H9 (cell line): ENCODE measurements around the gene PDE7B. TPM values are rescaled to one million over a fixed set of nuclear protein-coding genes. Genes with fewer than 3 reads are reported as not detected.

Experiments used
- DNase-seq: peaks from one replicate; pipeline ENCODE4 v3.0.0-alpha.2; 2017
- H2AFZ ChIP-seq: one replicate; pipeline ENCODE4 v1.6.1; 2013; ENCODE audit warnings: mild to moderate bottlenecking, low read length, control low read depth, moderate library complexity
- H2AK5ac ChIP-seq: 2 replicates; pipeline ENCODE4 v1.6.1; 2013; ENCODE audit warnings: low read length, control low read depth, mixed read lengths; ENCODE audit not compliant: insufficient read length
- H2BK120ac ChIP-seq: one replicate; pipeline ENCODE4 v1.6.1; 2013; ENCODE audit warnings: low read depth, mild to moderate bottlenecking, low read length, control low read depth, inconsistent platforms; ENCODE audit not compliant: poor library complexity, severe bottlenecking
- H2BK12ac ChIP-seq: 2 replicates; pipeline ENCODE4 v1.6.1; 2013; ENCODE audit warnings: low read length, control low read depth, mixed read lengths, low read depth; ENCODE audit not compliant: insufficient read length
- H2BK15ac ChIP-seq: 2 replicates; pipeline ENCODE4 v1.6.1; 2013; ENCODE audit warnings: low read depth, low read length, control low read depth
- H2BK20ac ChIP-seq: one replicate; pipeline ENCODE4 v1.6.1; 2013; ENCODE audit warnings: low read depth, mild to moderate bottlenecking, low read length, control low read depth, inconsistent platforms; ENCODE audit not compliant: poor library complexity, severe bottlenecking
- H2BK5ac ChIP-seq: 2 replicates; pipeline ENCODE4 v1.6.1; 2013; ENCODE audit warnings: low read length, control low read depth, mixed read lengths; ENCODE audit not compliant: insufficient read length
- H3K14ac ChIP-seq: 2 replicates; pipeline ENCODE4 v1.6.1; 2013; ENCODE audit warnings: low read length, control low read depth; ENCODE audit not compliant: insufficient read depth
- H3K18ac ChIP-seq: 2 replicates; pipeline ENCODE4 v1.6.1; 2013; ENCODE audit warnings: low read depth, mild to moderate bottlenecking, mixed read lengths, low read length, control low read depth; ENCODE audit not compliant: insufficient read length
- H3K23ac ChIP-seq: 2 replicates; pipeline ENCODE4 v1.6.1; 2013; ENCODE audit warnings: low read length, control low read depth, mixed read lengths, low read depth; ENCODE audit not compliant: insufficient read length
- H3K23me2 ChIP-seq: 2 replicates; pipeline ENCODE4 v1.6.1; 2013; ENCODE audit warnings: low read depth, mild to moderate bottlenecking, mixed read lengths, low read length, control low read depth; ENCODE audit not compliant: insufficient read length, poor library complexity, severe bottlenecking
- H3K27ac ChIP-seq: 2 replicates; pipeline ENCODE4 v1.5.1; 2013; ENCODE audit warnings: low read length, control low read depth, mixed read lengths, low read depth; ENCODE audit not compliant: insufficient read length
- H3K27me3 ChIP-seq: 2 replicates; pipeline ENCODE4 v1.6.1; 2013; ENCODE audit warnings: low read length, control low read depth, inconsistent platforms; ENCODE audit not compliant: insufficient read depth
- H3K4ac ChIP-seq: 2 replicates; pipeline ENCODE4 v1.6.1; 2013; ENCODE audit warnings: low read depth, mild to moderate bottlenecking, control low read depth, inconsistent platforms, low read length, moderate library complexity
- H3K4me1 ChIP-seq: 2 replicates; pipeline ENCODE4 v1.6.1; 2013; ENCODE audit warnings: low read length, control low read depth, inconsistent platforms; ENCODE audit not compliant: insufficient read depth
- H3K4me2 ChIP-seq: 2 replicates; pipeline ENCODE4 v1.6.1; 2013; ENCODE audit warnings: low read length, control low read depth, mixed read lengths; ENCODE audit not compliant: insufficient read length, insufficient read depth
- H3K56ac ChIP-seq: 2 replicates; pipeline ENCODE4 v1.6.1; 2013; ENCODE audit warnings: low read depth, mild to moderate bottlenecking, mixed read lengths, low read length, control low read depth; ENCODE audit not compliant: insufficient read length
- H3K79me1 ChIP-seq: 2 replicates; pipeline ENCODE4 v1.6.1; 2013; ENCODE audit warnings: low read depth, mild to moderate bottlenecking, moderate library complexity, low read length, control low read depth, inconsistent platforms; ENCODE audit not compliant: insufficient read depth, poor library complexity, severe bottlenecking
- H3K79me2 ChIP-seq: 2 replicates; pipeline ENCODE4 v1.6.1; 2013; ENCODE audit warnings: low read length, control low read depth, inconsistent platforms; ENCODE audit not compliant: insufficient read depth
- H3K9ac ChIP-seq: 2 replicates; pipeline ENCODE4 v1.6.1; 2013; ENCODE audit warnings: low read length, control low read depth, mixed read lengths; ENCODE audit not compliant: insufficient read length; ENCODE audit errors: extremely low read depth
- H3K9me3 ChIP-seq: one replicate; pipeline ENCODE4 v1.6.1; 2013; ENCODE audit warnings: low read depth, low read length, inconsistent platforms; ENCODE audit not compliant: control insufficient read depth
- H3T11ph ChIP-seq: one replicate; pipeline ENCODE4 v1.6.1; 2013; ENCODE audit warnings: mild to moderate bottlenecking, low read length, control low read depth, inconsistent platforms
- H4K20me1 ChIP-seq: one replicate; pipeline ENCODE4 v1.6.1; 2013; ENCODE audit not compliant: control insufficient read depth, insufficient read length, insufficient read depth
- H4K5ac ChIP-seq: 2 replicates; pipeline ENCODE4 v1.6.1; 2013; ENCODE audit warnings: low read depth, mild to moderate bottlenecking, mixed read lengths, low read length, control low read depth; ENCODE audit not compliant: insufficient read length
- H4K8ac ChIP-seq: replicated peaks from 2 replicates; pipeline ENCODE4 v1.6.1; 2013; ENCODE audit warnings: low read length, control low read depth, mixed read lengths, low read depth; ENCODE audit not compliant: insufficient read length
- H4K91ac ChIP-seq: 2 replicates; pipeline ENCODE4 v1.6.1; 2013; ENCODE audit warnings: low read depth, mild to moderate bottlenecking, moderate library complexity, mixed read lengths, low read length, control low read depth; ENCODE audit not compliant: insufficient read length
- H3K27ac Mint-ChIP-seq, 3 experiments: 2 replicates in 2 of 3; 3 replicates in 1 of 3; pipeline ENCODE4 v1.8.0; 2020 to 2021; ENCODE audit warnings: mixed read lengths in 3 of 3, mild to moderate bottlenecking in 1 of 3, moderate library complexity in 1 of 3
- H3K27me3 Mint-ChIP-seq: 2 replicates; pipeline ENCODE4 v1.8.0; 2021; ENCODE audit warnings: low read depth, mild to moderate bottlenecking, moderate library complexity, mixed read lengths
- H3K36me3 Mint-ChIP-seq, 3 experiments: 2 replicates in 2 of 3; 3 replicates in 1 of 3; pipeline ENCODE4 v1.8.0; 2020 to 2021; ENCODE audit warnings: low read depth in 3 of 3, mixed read lengths in 3 of 3; ENCODE audit not compliant: insufficient read depth in 1 of 3
- H3K4me1 Mint-ChIP-seq, 2 experiments: 2 replicates each; pipeline ENCODE4 v1.8.0; 2020; ENCODE audit warnings: mixed read lengths in 2 of 2
- H3K4me3 Mint-ChIP-seq, 2 experiments: 2 replicates in 1 of 2; 3 replicates in 1 of 2; pipeline ENCODE4 v1.8.0; 2020 to 2021; ENCODE audit warnings: mild to moderate bottlenecking in 2 of 2, mixed read lengths in 2 of 2, moderate library complexity in 1 of 2
- H3K9me3 Mint-ChIP-seq, 2 experiments: 2 replicates in 1 of 2; 3 replicates in 1 of 2; pipeline ENCODE4 v1.8.0; 2020; ENCODE audit warnings: mild to moderate bottlenecking in 2 of 2, mixed read lengths in 2 of 2, moderate library complexity in 1 of 2
- WGBS: extraction: QIAGEN DNeasy Blood & Tissue Kit; methylation state at CpG from one replicate; pipeline ENCODE4 v1.1.7; 2013; ENCODE audit warnings: missing lambda C conversion rate, low lambda C conversion rate, mixed read lengths; ENCODE audit not compliant: insufficient read length; ENCODE audit errors: extremely low coverage; 5-methylcytosine and 5-hydroxymethylcytosine counted together
- total RNA-seq: library from RNA; stranded (reverse); gene quantifications from 2 replicates; pipeline ENCODE4 v1.2.1, GENCODE V29; 2021
- TF ChIP-seq, protein P1 (sequence below): fragments of 200-600 bp; sonication (generic); conservative IDR thresholded peaks from 3 replicates; pipeline ENCODE4 v1.8.0; 2021; ENCODE audit warnings: antibody characterized with exemption, mild to moderate bottlenecking

PDE7B gene
- total RNA-seq, 1 experiment from 2014 or later = not detected

DNA sequence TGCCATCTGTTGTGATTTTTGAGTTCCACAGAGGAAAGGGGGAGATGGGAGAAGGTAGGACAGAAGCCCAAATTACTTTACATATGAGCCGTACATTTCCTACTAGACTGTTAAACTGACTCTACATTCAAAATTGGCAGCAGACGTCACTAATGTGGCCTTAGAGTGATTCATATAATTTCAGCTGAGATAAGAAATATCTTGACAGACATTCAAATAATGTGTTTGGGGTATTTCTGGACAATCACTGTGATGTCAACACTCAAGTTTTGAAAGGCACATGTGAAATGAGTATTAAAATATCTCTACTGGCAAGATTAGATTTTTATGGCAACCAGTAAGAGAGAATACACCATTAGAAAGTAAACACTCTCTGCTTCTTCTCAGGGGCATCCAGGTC, 294.6 kb downstream of the PDE7B start:
- Histone ChIP-seq H4K8ac (no peak overlapping the region), H3K27ac (no peak overlapping the region), H2BK15ac (no peak overlapping the region), H3K79me2 (no peaks in the 10 kb centered on the region), H2AK5ac (no peak overlapping the region), H3K9me3 (no peaks in the 10 kb centered on the region), H2BK5ac (no peak overlapping the region), H3T11ph (no peak overlapping the region), H3K27me3 (no peaks in the 10 kb centered on the region), H2BK12ac (no peak overlapping the region), H3K4ac (no peak overlapping the region), H4K5ac (no peak overlapping the region), H2BK20ac (no peak overlapping the region), H3K56ac (no peak overlapping the region), H3K23me2 (no peaks in the 10 kb centered on the region), H3K79me1 (no peaks in the 10 kb centered on the region), H4K91ac (no peak overlapping the region), H3K14ac (no peak overlapping the region), H3K9ac (no peak overlapping the region), H2BK120ac (no peak overlapping the region), H2AFZ (no peak overlapping the region), H3K4me2 (no peak overlapping the region), H3K4me1 (no peaks in the 10 kb centered on the region), H3K18ac (no peak overlapping the region), H3K23ac (no peak overlapping the region), H4K20me1 (no peaks in the 10 kb centered on the region)
- TF ChIP-seq, protein P1, sequence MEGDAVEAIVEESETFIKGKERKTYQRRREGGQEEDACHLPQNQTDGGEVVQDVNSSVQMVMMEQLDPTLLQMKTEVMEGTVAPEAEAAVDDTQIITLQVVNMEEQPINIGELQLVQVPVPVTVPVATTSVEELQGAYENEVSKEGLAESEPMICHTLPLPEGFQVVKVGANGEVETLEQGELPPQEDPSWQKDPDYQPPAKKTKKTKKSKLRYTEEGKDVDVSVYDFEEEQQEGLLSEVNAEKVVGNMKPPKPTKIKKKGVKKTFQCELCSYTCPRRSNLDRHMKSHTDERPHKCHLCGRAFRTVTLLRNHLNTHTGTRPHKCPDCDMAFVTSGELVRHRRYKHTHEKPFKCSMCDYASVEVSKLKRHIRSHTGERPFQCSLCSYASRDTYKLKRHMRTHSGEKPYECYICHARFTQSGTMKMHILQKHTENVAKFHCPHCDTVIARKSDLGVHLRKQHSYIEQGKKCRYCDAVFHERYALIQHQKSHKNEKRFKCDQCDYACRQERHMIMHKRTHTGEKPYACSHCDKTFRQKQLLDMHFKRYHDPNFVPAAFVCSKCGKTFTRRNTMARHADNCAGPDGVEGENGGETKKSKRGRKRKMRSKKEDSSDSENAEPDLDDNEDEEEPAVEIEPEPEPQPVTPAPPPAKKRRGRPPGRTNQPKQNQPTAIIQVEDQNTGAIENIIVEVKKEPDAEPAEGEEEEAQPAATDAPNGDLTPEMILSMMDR = no peak
- H3K4me3 Mint-ChIP-seq = no peak overlapping the region
- no peak for DNase-seq
- no peaks in the 10 kb centered on the region for H3K36me3 Mint-ChIP-seq
- WGBS = no CpG with 5 or more reads among the region's 2 CpGs
- peaks cover 2 to 3% of the 10 kb centered on the region in 2 experiments; a peak in 1 of 5 replicates for H3K9me3 Mint-ChIP-seq
- H3K27ac Mint-ChIP-seq = no peak overlapping the region
- H3K4me1 Mint-ChIP-seq = no peaks in the 10 kb centered on the region
- H3K27me3 Mint-ChIP-seq = no peaks in the 10 kb centered on the region; the same call in 1 of the 2 replicates
